Measurements from ENCODE around the gene FTO. TPM values are rescaled to one million over a fixed set of nuclear protein-coding genes. Genes with fewer than 3 reads are reported as not detected.

The FTO gene
- total and polyA plus RNA-seq, 2 of the 13 experiments (the other 11 are each of a cell fraction or from before 2014, with no cell fraction given) = 41.6 to 55.8 TPM

- TF ChIP-seq ZBTB10 (CRISPR knock-in tag; IDR thresholded peaks at IDR 0.05; ENCODE audit: borderline replicate concordance) (no peak), ZNF503 (CRISPR knock-in tag; IDR thresholded peaks at IDR 0.05) (no peak), ZKSCAN1 (IDR thresholded peaks at IDR 0.05; ENCODE audit: low read length) (0 out of 2 replicates have a peak, but pooled peaks have one; percentile 33), ZNF263 (CRISPR knock-in tag; IDR thresholded peaks at IDR 0.05) (no peak), MEIS2 (CRISPR knock-in tag; IDR thresholded peaks at IDR 0.05) (no peak), ZNF772 (CRISPR knock-in tag; IDR thresholded peaks at IDR 0.05) (no peak), ZFP91 (CRISPR knock-in tag; IDR thresholded peaks at IDR 0.05; ENCODE audit: borderline replicate concordance) (no peak), ZNF672 (CRISPR knock-in tag; IDR thresholded peaks at IDR 0.05) (no peak), MXD1 (CRISPR knock-in tag; IDR thresholded peaks at IDR 0.05) (no peak), HMG20A (CRISPR knock-in tag; IDR thresholded peaks at IDR 0.05; ENCODE audit: borderline replicate concordance) (peak; percentile 51; the same call in 1 of the 2 replicates), ZNF619 (CRISPR knock-in tag; IDR thresholded peaks at IDR 0.05) (no peak), ZXDC (CRISPR knock-in tag; IDR thresholded peaks at IDR 0.05) (no peak), BCLAF1 (IDR thresholded peaks at IDR 0.05) (no peak), ZBTB2 (CRISPR knock-in tag; IDR thresholded peaks at IDR 0.05; ENCODE audit: low read depth) (no peak), MIXL1 (CRISPR knock-in tag; IDR thresholded peaks at IDR 0.05) (no peak)
Observed at GRCh38 chr16:53781023-53781605, 77.2 kb downstream of the FTO start (continued).
